GM19239 (cell line): ENCODE measurements around the gene PTPRM.

ENCODE experiments used
- DNase-seq: peaks from one replicate; pipeline ENCODE4 v3.0.0; 2011; ENCODE audit warnings: low spot score; ENCODE audit not compliant: insufficient read length
- FAIRE-seq: peaks from 2 replicates; lab custom pipeline; 2011; peaks lifted over from hg19 to GRCh38; lab: Jason Lieb, UNC

PTPRM gene

GRCh38 chr18:8121101-8121500, 554.0 kb downstream of the PTPRM start:
- no peak for FAIRE-seq
- no peak for DNase-seq

- no peak for FAIRE-seq
- DNase-seq = no peak
These were observed 554.9 kb downstream of the PTPRM start for GRCh38 chr18:8121942-8122480.

GRCh38 chr18:8124232-8125146, 557.4 kb downstream of the PTPRM start:
- no peak for FAIRE-seq
- no peak for DNase-seq

- no peak for DNase-seq
- FAIRE-seq = no peak
These were observed 563.0 kb downstream of the PTPRM start for GRCh38 chr18:8130096-8130495.

GRCh38 chr18:8133032-8133431, 565.9 kb downstream of the PTPRM start:
- DNase-seq = no peak
- FAIRE-seq = no peak

GRCh38 chr18:8133888-8134287, 566.8 kb downstream of the PTPRM start:
- FAIRE-seq = no peak

GRCh38 chr18:8139127-8139527, 572.0 kb downstream of the PTPRM start:
- no peak for FAIRE-seq
- no peak for DNase-seq

More at GRCh38 chr18:8133888-8134287, 566.8 kb downstream of the PTPRM start:
- DNase-seq = no peak

- no peak for DNase-seq
- FAIRE-seq = no peak
These were observed 572.8 kb downstream of the PTPRM start for GRCh38 chr18:8139891-8140406.

- no peak for DNase-seq
- FAIRE-seq = no peak
These were observed 573.9 kb downstream of the PTPRM start for GRCh38 chr18:8140841-8141501.

- DNase-seq (no peak), FAIRE-seq (no peak)
These were observed 575.1 kb downstream of the PTPRM start for GRCh38 chr18:8142131-8142711.

- FAIRE-seq (no peak), DNase-seq (no peak)
These were observed 575.8 kb downstream of the PTPRM start for GRCh38 chr18:8142932-8143331.

GRCh38 chr18:8151181-8151580, 584.1 kb downstream of the PTPRM start:
- no peak for DNase-seq
- FAIRE-seq = no peak

- FAIRE-seq = no peak
- DNase-seq = no peak
These were observed 586.9 kb downstream of the PTPRM start for GRCh38 chr18:8153887-8154583.

GRCh38 chr18:8162802-8163201, 595.7 kb downstream of the PTPRM start:
- DNase-seq (no peak), FAIRE-seq (no peak)

- DNase-seq = no peak
- FAIRE-seq = no peak
These were observed 596.3 kb downstream of the PTPRM start for GRCh38 chr18:8163286-8163959.

- FAIRE-seq = no peak
- DNase-seq = no peak
These were observed 598.0 kb downstream of the PTPRM start for GRCh38 chr18:8165095-8165494.

GRCh38 chr18:8167026-8167425, 599.9 kb downstream of the PTPRM start:
- DNase-seq (no peak), FAIRE-seq (no peak)

- FAIRE-seq (no peak), DNase-seq (no peak)
These were observed 600.6 kb downstream of the PTPRM start for GRCh38 chr18:8167673-8168072.

GRCh38 chr18:8169722-8170121, 602.6 kb downstream of the PTPRM start:
- DNase-seq (no peak), FAIRE-seq (no peak)
